Body of pancreas (tissue), 4 donors: Measurements from ENCODE around the gene SLC2A4. TPM values are rescaled to one million over a fixed set of nuclear protein-coding genes. Genes with fewer than 3 reads are reported as not detected.
"Not testable (repeated sequence)": the region's sequence is repeated elsewhere in the genome, so short reads cannot be mapped to it uniquely, and the experiment has no call there.

Source experiments
- ATAC-seq: fragments of 150-250 bp; one replicate; pipeline ENCODE4 v1.9.1; 2016
- DNase-seq, 4 donors: peaks; one replicate each; pipeline ENCODE4 v3.0.0-alpha.2; 2019
- H3K27ac ChIP-seq, 4 donors: fragments of 200-600 bp; sonication (generic); 1 replicate in 3 of 4; 2 replicates in 1 of 4; pipeline versions ENCODE4 v1.5.1 to v1.6.1; 2016 to 2019; ENCODE audit warnings: mild to moderate bottlenecking in 1 of 4, mixed read lengths in 1 of 4, moderate library complexity in 1 of 4
- H3K27me3 ChIP-seq, 2 donors: fragments of 200-600 bp; sonication (generic); one replicate each; pipeline ENCODE4 v1.6.0; 2016; ENCODE audit warnings: mild to moderate bottlenecking in 1 of 2
- H3K36me3 ChIP-seq, 2 donors: fragments of 200-600 bp; sonication (generic); replicated peaks in 1 of 2; 2 replicates each; pipeline ENCODE4 v1.5.1; 2016; ENCODE audit warnings: low read depth in 2 of 2; ENCODE audit not compliant: insufficient read depth in 1 of 2
- H3K4me1 ChIP-seq: fragments of 200-600 bp; sonication (generic); one replicate; pipeline ENCODE4 v1.6.0; 2016
- H3K4me3 ChIP-seq, 2 donors: fragments of 200-600 bp; sonication (generic); 1 replicate in 1 of 2; 2 replicates in 1 of 2; pipeline ENCODE4 v1.5.1; 2016 to 2019
- H3K9me3 ChIP-seq, 3 donors: fragments of 200-600 bp; sonication (generic); 1 replicate in 2 of 3; 2 replicates in 1 of 3; pipeline ENCODE4 v1.5.1; 2016
- POLR2A ChIP-seq, 3 donors: fragments of 450-650 bp; IDR thresholded peaks; one replicate each; pipeline ENCODE4 v1.6.1; 2016; ENCODE audit warnings: antibody characterized with exemption in 3 of 3, mild to moderate bottlenecking in 2 of 3
- WGBS, 2 donors: methylation state at CpG; one replicate each; pipeline ENCODE4 v1.1.5; 2017; 5-methylcytosine and 5-hydroxymethylcytosine counted together
- intact Hi-C: fragments of 100-400 bp; cut with DNase I; formaldehyde crosslinking; loops from one replicate; pipeline ENCODE4 v1.15.1; 2023
- small RNA-seq: library from RNA; depleted of rRNA; stranded (forward); fragments of <200 nt; gene quantifications from one replicate; pipeline ENCODE3, GENCODE V24; 2016
- total RNA-seq, 2 donors: library from RNA; depleted of rRNA; stranded (reverse); fragments of >200 nt; gene quantifications; one replicate each; pipeline ENCODE4 v1.1.0, GENCODE V29; 2016
- TF ChIP-seq, protein P1 (sequence below), 7 experiments: fragments of 450-650 bp in 4 of 7; fragments of 200-600 bp in 3 of 7; sonication (generic) in 3 of 7; IDR thresholded peaks; one replicate each; pipeline ENCODE4 v1.5.1; 2016 to 2019; ENCODE audit warnings: antibody characterized with exemption in 7 of 7

The SLC2A4 gene
- total RNA-seq, 2 donors from 2014 or later: 1.3 to 10.5 TPM

DNA sequence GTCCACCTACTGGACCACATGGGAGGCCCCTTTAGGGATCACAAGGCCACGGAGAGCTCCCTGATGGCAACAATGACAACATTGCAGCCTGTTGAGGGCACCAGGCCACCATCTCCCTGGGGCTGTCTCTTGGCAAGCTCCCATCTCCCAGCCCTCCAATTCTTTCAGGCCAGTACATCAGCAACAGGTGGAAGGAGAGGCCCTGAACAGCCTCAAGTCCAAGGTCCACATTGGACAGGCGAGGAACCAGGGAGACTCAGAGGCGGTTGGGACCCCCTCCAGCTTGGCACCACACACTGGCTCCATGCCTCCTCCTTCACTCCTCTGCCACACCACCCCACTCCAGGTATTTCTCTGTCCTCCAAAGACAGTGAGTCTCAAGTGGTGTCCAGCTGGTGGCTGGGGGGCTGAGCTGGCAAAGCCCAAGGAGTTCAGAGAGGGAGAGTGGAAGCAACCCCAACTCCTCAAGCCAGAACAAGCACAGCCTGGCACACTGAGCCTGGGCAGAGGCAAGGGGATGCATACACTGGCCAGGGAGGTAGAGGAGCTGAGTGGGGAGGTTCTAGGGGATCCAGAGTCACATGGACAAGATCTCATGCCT is 53.5 kb downstream of the SLC2A4 start:
- no peak overlapping the region for H3K27ac ChIP-seq
- no peaks in the 10 kb centered on the region for H3K27me3 ChIP-seq
- TF ChIP-seq POLR2A (IDR thresholded peaks at IDR 0.05): no peak
- TF ChIP-seq, protein P1, sequence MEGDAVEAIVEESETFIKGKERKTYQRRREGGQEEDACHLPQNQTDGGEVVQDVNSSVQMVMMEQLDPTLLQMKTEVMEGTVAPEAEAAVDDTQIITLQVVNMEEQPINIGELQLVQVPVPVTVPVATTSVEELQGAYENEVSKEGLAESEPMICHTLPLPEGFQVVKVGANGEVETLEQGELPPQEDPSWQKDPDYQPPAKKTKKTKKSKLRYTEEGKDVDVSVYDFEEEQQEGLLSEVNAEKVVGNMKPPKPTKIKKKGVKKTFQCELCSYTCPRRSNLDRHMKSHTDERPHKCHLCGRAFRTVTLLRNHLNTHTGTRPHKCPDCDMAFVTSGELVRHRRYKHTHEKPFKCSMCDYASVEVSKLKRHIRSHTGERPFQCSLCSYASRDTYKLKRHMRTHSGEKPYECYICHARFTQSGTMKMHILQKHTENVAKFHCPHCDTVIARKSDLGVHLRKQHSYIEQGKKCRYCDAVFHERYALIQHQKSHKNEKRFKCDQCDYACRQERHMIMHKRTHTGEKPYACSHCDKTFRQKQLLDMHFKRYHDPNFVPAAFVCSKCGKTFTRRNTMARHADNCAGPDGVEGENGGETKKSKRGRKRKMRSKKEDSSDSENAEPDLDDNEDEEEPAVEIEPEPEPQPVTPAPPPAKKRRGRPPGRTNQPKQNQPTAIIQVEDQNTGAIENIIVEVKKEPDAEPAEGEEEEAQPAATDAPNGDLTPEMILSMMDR (IDR thresholded peaks at IDR 0.05): no peak
- H3K9me3 ChIP-seq: no peaks in the 10 kb centered on the region
- no peak for ATAC-seq
- no peaks in the 10 kb centered on the region for H3K36me3 ChIP-seq
- no peak overlapping the region for H3K4me3 ChIP-seq
- intact Hi-C loops: no loop called here
- DNase-seq: no peak
- H3K4me1 ChIP-seq: peaks cover 9% of the 10 kb centered on the region
- 63 to 70% methylated on average over 3 of the region's 3 CpGs for WGBS, 2 donors

DNA sequence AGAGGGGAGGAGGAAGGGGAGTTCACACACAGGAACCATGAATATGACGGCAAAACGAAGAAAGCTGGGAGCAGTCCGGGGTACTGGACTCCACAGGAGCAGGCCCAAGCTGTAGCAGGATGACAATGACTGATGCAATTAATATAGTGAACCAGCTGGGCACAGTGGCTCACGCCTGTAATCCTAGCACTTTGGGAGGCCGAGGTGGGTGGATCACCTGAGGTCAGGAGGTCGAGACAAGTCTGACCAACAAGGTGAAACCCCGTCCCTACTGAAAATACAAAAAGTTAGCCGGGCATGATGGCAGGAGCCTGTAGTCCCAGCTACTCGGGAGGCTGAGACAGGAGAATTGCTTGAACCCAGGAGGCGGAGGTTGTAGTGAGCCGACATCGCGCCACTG is 54.2 kb downstream of the SLC2A4 start:
- intact Hi-C loops, ATAC-seq, DNase-seq, H3K36me3 ChIP-seq, H3K27me3 ChIP-seq, H3K4me3 ChIP-seq, H3K27ac ChIP-seq, H3K9me3 ChIP-seq, H3K4me1 ChIP-seq: not testable (repeated sequence)
- whole genome bisulfite sequencing, 2 donors: 80% methylated on average over 13 of the region's 13 CpGs

GRCh38 chr17:7336240-7337175 is 55.0 kb downstream of the SLC2A4 start, which contains the start of gene ACAP1:
ACAP1 (plus strand) TSS chr17:7336529; CDS start chr17:7336735, 206 bp downstream.
- H3K27ac ChIP-seq: no peak within 1 kb of the TSS
- no peaks in the 10 kb centered on the region for H3K36me3 ChIP-seq
- no peak for ATAC-seq
- 33 to 47% methylated on average over 17 of the region's 17 CpGs for WGBS, 2 donors
- H3K27me3 ChIP-seq: peaks cover 0 to 12% of the 10 kb centered on the region in 2 donors
- no peak within 1 kb of the TSS for H3K4me3 ChIP-seq
- H3K9me3 ChIP-seq: no peaks in the 10 kb centered on the region
- no peaks in the 10 kb centered on the region for H3K4me1 ChIP-seq
- TF ChIP-seq, protein P1 (IDR thresholded peaks at IDR 0.05): no peak
- no peak for TF ChIP-seq POLR2A (IDR thresholded peaks at IDR 0.05)
- no peak for DNase-seq
- intact Hi-C loops: no loop called here

DNA sequence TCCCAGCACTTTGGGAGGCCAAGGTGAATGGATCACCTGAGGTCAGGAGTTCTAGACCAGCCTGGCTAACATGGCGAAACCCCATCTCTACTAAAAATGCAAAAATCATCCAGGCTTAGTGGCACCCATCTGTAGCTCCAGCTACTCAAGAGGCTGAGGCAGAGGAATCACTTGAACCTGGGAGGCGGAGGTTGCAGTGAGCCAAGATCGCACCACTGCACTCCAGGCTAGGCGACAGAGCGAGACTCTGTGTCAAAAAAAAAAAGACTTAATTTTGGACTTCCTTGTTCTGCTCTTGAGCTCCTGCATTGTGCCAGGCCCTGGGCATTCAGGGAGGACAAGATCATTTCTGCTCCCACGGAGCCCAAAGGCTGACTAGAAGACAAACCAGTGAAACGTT is 56.1 kb downstream of the SLC2A4 start:
- intact Hi-C loops, H3K36me3 ChIP-seq, ATAC-seq, H3K27ac ChIP-seq, DNase-seq, H3K4me1 ChIP-seq, H3K9me3 ChIP-seq, H3K4me3 ChIP-seq: not testable (repeated sequence)
- WGBS, 2 donors: 63 to 68% methylated on average over 7 of the region's 7 CpGs
- H3K27me3 ChIP-seq: peaks cover 0 to 16% of the 10 kb centered on the region in 2 donors

Small RNAs within 50 kb of the gene (small RNA-seq; reads per million reads assigned to genes)
- gene AC026954.2: not detected
- not detected for gene RF00019

Other genes starting within 250 kb of the SLC2A4 start
- 1 to 10 TPM in 1 of 2 donors, not detected in 1; 1.6 TPM for gene SLC16A13, start 245.7 kb upstream of the SLC2A4 start, total RNA-seq
- 10 to 100 TPM in 1 of 2 donors, 1 to 10 TPM in 1; 4.2 to 10.9 TPM for gene SLC16A11, start 237.6 kb upstream of the SLC2A4 start, total RNA-seq
- gene CLEC10A, start 201.5 kb upstream of the SLC2A4 start, total RNA-seq: 1 to 10 TPM in 1 of 2 donors, under 1 TPM in 1; 0.33 to 1.0 TPM
- gene ASGR2, start 166.9 kb upstream of the SLC2A4 start, total RNA-seq: not detected
- 1 to 10 TPM in 1 of 2 donors, not detected in 1; 4.6 TPM for gene ASGR1, start 102.3 kb upstream of the SLC2A4 start, total RNA-seq
- gene DLG4, start 61.9 kb upstream of the SLC2A4 start, total RNA-seq: 1 to 10 TPM; 3.6 to 9.3 TPM
- 1,000 to 10,000 TPM in 1 of 2 donors, 100 to 1,000 TPM in 1; 887 to 1,901 TPM for gene ACADVL, start 61.8 kb upstream of the SLC2A4 start, total RNA-seq
- gene DVL2, start 47.2 kb upstream of the SLC2A4 start, total RNA-seq: 10 to 100 TPM; 19.5 to 41.5 TPM
- 10 to 100 TPM; 11.9 to 15.8 TPM for gene PHF23, start 42.3 kb upstream of the SLC2A4 start, total RNA-seq
- gene GABARAP, start 39.3 kb upstream of the SLC2A4 start, total RNA-seq: 100 to 1,000 TPM; 145 to 482 TPM
- 10 to 100 TPM; 33.5 to 44.8 TPM for gene CTDNEP1, start 30.0 kb upstream of the SLC2A4 start, total RNA-seq
- 10 to 100 TPM; 10.2 to 16.3 TPM for gene ELP5, start 29.5 kb upstream of the SLC2A4 start, total RNA-seq
- gene CLDN7, start 19.2 kb upstream of the SLC2A4 start, total RNA-seq: 10 to 100 TPM; 72.9 to 92.3 TPM
- 1 to 10 TPM in 1 of 2 donors, under 1 TPM in 1; 0.26 to 1.3 TPM for gene YBX2, start 12.9 kb downstream of the SLC2A4 start, total RNA-seq
- 100 to 1,000 TPM in 1 of 2 donors, 10 to 100 TPM in 1; 97.0 to 134 TPM for gene EIF5A, start 25.9 kb downstream of the SLC2A4 start, total RNA-seq
- gene GPS2, start 33.6 kb downstream of the SLC2A4 start, total RNA-seq: 10 to 100 TPM; 71.9 to 75.8 TPM
- 10 to 100 TPM; 28.8 to 41.2 TPM for gene NEURL4, start 47.6 kb downstream of the SLC2A4 start, total RNA-seq
- gene ACAP1, start 54.8 kb downstream of the SLC2A4 start, total RNA-seq: 1 to 10 TPM in 1 of 2 donors, under 1 TPM in 1; 0.99 to 2.1 TPM
- gene KCTD11, start 70.4 kb downstream of the SLC2A4 start, total RNA-seq: 1 to 10 TPM; 2.6 to 5.6 TPM
- not detected for gene TMEM95, start 73.4 kb downstream of the SLC2A4 start, total RNA-seq
- gene TNK1, start 99.4 kb downstream of the SLC2A4 start, total RNA-seq: 10 to 100 TPM; 12.7 to 15.8 TPM
- 10 to 100 TPM; 13.2 to 15.8 TPM for gene PLSCR3, start 112.8 kb downstream of the SLC2A4 start, total RNA-seq
- gene TMEM256, start 122.4 kb downstream of the SLC2A4 start, total RNA-seq: 10 to 100 TPM; 14.5 to 21.8 TPM
- gene NLGN2, start 126.1 kb downstream of the SLC2A4 start, total RNA-seq: 1 to 10 TPM; 5.2 to 6.3 TPM
- not detected for gene SPEM1, start 138.6 kb downstream of the SLC2A4 start, total RNA-seq
- not detected for gene SPEM2, start 143.9 kb downstream of the SLC2A4 start, total RNA-seq
- not detected for gene SPEM3, start 147.1 kb downstream of the SLC2A4 start, total RNA-seq
- gene TMEM102, start 153.7 kb downstream of the SLC2A4 start, total RNA-seq: 1 to 10 TPM; 3.6 to 9.6 TPM
- 1 to 10 TPM in 1 of 2 donors, not detected in 1; 2.1 TPM for gene FGF11, start 157.8 kb downstream of the SLC2A4 start, total RNA-seq
- gene CHRNB1, start 163.3 kb downstream of the SLC2A4 start, total RNA-seq: 1 to 10 TPM; 2.6 to 8.8 TPM
- 10 to 100 TPM; 30.9 to 38.2 TPM for gene ZBTB4, start 197.9 kb downstream of the SLC2A4 start, total RNA-seq
- gene SLC35G6, start 199.7 kb downstream of the SLC2A4 start, total RNA-seq: not detected
- 100 to 1,000 TPM in 1 of 2 donors, 10 to 100 TPM in 1; 36.3 to 124 TPM for gene POLR2A, start 202.6 kb downstream of the SLC2A4 start, total RNA-seq